ENCODE data around the gene ALOX12. TPM values are rescaled to one million over a fixed set of nuclear protein-coding genes. Genes with fewer than 3 reads are reported as not detected.
"Not testable (repeated sequence)": the region's sequence is repeated elsewhere in the genome, so short reads cannot be mapped to it uniquely, and the experiment has no call there.

The ALOX12 gene, protein sequence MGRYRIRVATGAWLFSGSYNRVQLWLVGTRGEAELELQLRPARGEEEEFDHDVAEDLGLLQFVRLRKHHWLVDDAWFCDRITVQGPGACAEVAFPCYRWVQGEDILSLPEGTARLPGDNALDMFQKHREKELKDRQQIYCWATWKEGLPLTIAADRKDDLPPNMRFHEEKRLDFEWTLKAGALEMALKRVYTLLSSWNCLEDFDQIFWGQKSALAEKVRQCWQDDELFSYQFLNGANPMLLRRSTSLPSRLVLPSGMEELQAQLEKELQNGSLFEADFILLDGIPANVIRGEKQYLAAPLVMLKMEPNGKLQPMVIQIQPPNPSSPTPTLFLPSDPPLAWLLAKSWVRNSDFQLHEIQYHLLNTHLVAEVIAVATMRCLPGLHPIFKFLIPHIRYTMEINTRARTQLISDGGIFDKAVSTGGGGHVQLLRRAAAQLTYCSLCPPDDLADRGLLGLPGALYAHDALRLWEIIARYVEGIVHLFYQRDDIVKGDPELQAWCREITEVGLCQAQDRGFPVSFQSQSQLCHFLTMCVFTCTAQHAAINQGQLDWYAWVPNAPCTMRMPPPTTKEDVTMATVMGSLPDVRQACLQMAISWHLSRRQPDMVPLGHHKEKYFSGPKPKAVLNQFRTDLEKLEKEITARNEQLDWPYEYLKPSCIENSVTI
- total RNA-seq = not detected

DNA sequence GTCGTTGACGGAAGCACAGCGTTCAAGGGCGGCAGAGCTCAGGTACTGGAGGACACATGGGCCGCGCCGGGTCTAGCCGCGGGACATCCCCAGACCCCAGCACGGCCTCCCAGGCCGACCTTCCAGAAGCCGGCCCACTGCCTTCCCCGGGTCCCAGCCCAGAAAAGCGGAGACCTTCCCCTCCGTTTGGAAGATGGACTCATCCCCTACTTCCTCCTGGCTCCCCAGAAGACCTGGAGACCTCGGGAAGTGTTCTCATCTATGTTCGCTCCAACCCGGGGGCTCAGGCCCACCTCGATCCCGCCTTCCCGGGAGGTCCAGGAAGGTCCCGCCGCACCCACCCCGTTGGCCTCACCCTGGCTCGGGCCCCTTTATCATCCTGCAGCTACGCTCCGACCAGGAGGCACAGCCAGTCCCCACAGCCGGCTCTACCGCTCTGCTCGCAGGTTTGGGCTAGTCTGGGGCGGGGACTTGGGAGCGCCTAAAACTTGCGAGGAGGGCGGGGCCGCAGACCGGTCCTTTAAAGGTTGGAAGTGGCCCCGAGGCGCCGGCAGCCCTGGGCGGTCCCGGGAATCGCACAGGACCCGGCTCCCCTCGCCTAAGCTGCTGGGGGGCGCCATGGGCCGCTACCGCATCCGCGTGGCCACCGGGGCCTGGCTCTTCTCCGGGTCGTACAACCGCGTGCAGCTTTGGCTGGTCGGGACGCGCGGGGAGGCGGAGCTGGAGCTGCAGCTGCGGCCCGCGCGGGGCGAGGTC, at the start of gene ALOX12:
Gene ALOX12, plus strand, starts transcription at position 550 of the 756 bp plus-strand sequence. Its CDS starts 69 bp downstream, at position 619.
- POLR2A ChIA-PET = no interaction called here
- H3K4me3 Mint-ChIP-seq = no peak within 1 kb of the TSS
- ATAC-seq = no peak
- H3K4me1 Mint-ChIP-seq = no peaks in the 10 kb centered on the region
- peaks cover 19% of the 10 kb centered on the region for H3K36me3 Mint-ChIP-seq (ENCODE audit: low read depth)
- CTCF ChIA-PET = interaction anchor here (1.8 to 2.1 kb wide), 2 partner anchors 8 to 85 kb away, joined by 4 to 14 read pairs; no protein-coding TSS in a partner anchor
- no peak within 1 kb of the TSS for H3K27ac Mint-ChIP-seq
- no peaks in the 10 kb centered on the region for H3K27me3 Mint-ChIP-seq
- intact Hi-C loops (cut with DNase I, micrococcal nuclease) = no loop called here
- no peak for DNase-seq
- no peaks in the 10 kb centered on the region for H3K9me3 Mint-ChIP-seq (ENCODE audit: low read depth)

DNA sequence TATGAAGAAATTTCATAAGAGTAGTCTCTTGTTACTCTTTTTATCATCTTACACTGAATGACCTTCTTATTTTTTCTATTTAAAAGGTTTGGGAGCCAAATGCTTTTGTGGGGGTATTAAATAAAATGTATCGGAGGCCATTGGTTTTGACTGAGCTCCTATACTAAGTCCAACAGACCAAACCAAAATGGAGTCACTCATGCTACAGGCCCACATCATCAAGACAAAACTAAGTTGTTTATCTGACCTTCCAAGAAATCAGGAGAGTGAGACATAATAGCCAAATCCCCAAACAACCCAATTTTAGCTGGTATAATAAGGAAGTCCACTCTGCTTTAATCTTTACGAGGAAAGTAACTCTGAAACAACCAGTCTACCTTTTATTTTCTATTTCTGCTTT, 48.1 kb upstream of the ALOX12 start:
- ATAC-seq (no peak), DNase-seq (no peak)
- intact Hi-C loops (cut with DNase I, micrococcal nuclease) = loop anchor here in 1 of 2 experiments (1.0 kb wide), 1 partner anchor 22 kb away; no protein-coding TSS in a partner anchor
- ChIA-PET POLR2A (no interaction called here), CTCF (interaction anchor here (0.9 to 1.4 kb wide), 4 partner anchors 8 to 57 kb away, joined by 3 to 6 read pairs (median 4); no protein-coding TSS in a partner anchor)
- no peaks in the 10 kb centered on the region for H3K36me3 Mint-ChIP-seq (ENCODE audit: low read depth)
- peak overlapping the region; percentile 31 for H3K27ac Mint-ChIP-seq
- H3K4me3 Mint-ChIP-seq = no peak overlapping the region
- H3K4me1 Mint-ChIP-seq = peaks cover 12% of the 10 kb centered on the region
- no peaks in the 10 kb centered on the region for H3K27me3 Mint-ChIP-seq
- H3K9me3 Mint-ChIP-seq (ENCODE audit: low read depth) = no peaks in the 10 kb centered on the region

DNA sequence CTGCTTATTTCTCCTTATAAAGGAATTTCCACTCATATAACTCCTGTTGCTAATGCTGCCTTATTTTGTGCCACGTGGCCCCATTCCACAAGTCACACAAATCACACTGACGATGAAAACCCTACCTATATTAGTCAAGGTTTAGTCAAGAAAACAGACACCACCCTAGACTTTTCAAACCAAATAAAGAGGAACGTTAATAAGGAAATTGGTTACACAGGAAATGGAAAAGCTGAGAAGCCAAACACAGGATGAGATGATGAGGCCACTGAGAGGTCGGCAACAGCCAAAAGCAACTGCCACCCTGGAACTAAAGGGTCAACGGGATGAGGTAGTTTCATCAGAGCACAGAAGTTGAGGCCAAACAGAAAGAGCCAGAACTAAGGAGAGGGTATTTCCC, 47.3 kb upstream of the ALOX12 start:
- ATAC-seq (peak; percentile 86), DNase-seq (peak; percentile 26)
- H3K36me3 Mint-ChIP-seq (ENCODE audit: low read depth) = no peaks in the 10 kb centered on the region
- intact Hi-C loops (cut with DNase I, micrococcal nuclease) = loop anchor here in 1 of 2 experiments (1.0 kb wide), 1 partner anchor 21 kb away; no protein-coding TSS in a partner anchor
- H3K27me3 Mint-ChIP-seq = no peaks in the 10 kb centered on the region
- H3K4me3 Mint-ChIP-seq = no peak overlapping the region
- no peaks in the 10 kb centered on the region for H3K9me3 Mint-ChIP-seq (ENCODE audit: low read depth)
- peak overlapping the region; percentile 35 for H3K27ac Mint-ChIP-seq
- CTCF ChIA-PET = interaction anchor here (1.1 to 1.6 kb wide), 2 partner anchors 19 to 105 kb away, joined by 3 to 4 read pairs; no protein-coding TSS in a partner anchor
- peaks cover 12% of the 10 kb centered on the region for H3K4me1 Mint-ChIP-seq
- POLR2A ChIA-PET = no interaction called here

DNA sequence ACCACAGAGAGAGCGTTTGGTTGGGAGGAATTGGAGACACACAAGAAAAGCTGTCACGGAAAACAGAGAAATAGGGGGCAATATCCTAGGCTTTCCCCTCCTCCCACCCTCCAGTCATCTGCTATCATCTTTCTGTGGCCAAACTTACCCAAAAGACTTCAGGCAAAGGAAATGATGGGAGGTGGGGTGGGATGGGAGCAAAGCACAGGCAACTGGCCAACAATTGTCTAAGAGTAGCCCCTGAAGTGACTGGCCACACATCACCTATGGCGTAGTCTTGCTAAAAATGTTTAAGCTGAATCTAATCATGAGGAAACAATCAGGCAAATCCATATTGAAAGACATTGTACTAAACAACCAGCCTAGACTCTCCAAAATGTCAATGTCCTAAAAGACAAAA, 46.9 kb upstream of the ALOX12 start:
- Mint-ChIP-seq H3K9me3 (ENCODE audit: low read depth) (no peaks in the 10 kb centered on the region), H3K27ac (peak overlapping the region; percentile 35), H3K4me1 (peaks cover 12% of the 10 kb centered on the region), H3K27me3 (no peaks in the 10 kb centered on the region), H3K36me3 (ENCODE audit: low read depth) (no peaks in the 10 kb centered on the region), H3K4me3 (no peak overlapping the region)
- no peak for ATAC-seq
- intact Hi-C loops (cut with DNase I, micrococcal nuclease) = loop anchor here in 1 of 2 experiments (1.0 kb wide), 1 partner anchor 20 kb away; no protein-coding TSS in a partner anchor
- ChIA-PET POLR2A (no interaction called here), CTCF (interaction anchor here (1.1 to 1.6 kb wide), 2 partner anchors 20 to 106 kb away, joined by 3 to 4 read pairs; no protein-coding TSS in a partner anchor)
- DNase-seq = no peak

DNA sequence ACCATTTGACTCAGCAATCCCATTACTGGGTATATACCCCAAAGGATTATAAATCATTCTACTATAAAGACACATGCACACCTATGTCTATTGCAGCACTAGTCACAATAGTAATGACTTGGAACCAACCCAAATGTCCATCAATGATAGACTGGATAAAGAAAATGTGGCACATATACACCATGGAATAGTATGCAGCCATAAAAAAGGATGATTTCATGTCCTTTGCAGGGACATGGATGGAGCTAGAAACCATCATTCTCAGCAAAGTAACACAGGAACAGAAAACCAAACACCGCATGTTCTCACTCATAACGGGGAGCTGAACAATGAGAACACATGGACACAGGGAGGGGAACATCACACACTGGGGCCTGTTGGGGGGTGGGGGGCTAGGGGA, 44.9 kb upstream of the ALOX12 start:
- H3K27ac Mint-ChIP-seq; intact Hi-C loops (cut with DNase I, micrococcal nuclease); POLR2A ChIA-PET; H3K36me3 Mint-ChIP-seq (ENCODE audit: low read depth); DNase-seq; H3K4me3 Mint-ChIP-seq; CTCF ChIA-PET; H3K9me3 Mint-ChIP-seq (ENCODE audit: low read depth); ATAC-seq; H3K27me3 Mint-ChIP-seq: not testable (repeated sequence)
- H3K4me1 Mint-ChIP-seq = peaks cover 12% of the 10 kb centered on the region

DNA sequence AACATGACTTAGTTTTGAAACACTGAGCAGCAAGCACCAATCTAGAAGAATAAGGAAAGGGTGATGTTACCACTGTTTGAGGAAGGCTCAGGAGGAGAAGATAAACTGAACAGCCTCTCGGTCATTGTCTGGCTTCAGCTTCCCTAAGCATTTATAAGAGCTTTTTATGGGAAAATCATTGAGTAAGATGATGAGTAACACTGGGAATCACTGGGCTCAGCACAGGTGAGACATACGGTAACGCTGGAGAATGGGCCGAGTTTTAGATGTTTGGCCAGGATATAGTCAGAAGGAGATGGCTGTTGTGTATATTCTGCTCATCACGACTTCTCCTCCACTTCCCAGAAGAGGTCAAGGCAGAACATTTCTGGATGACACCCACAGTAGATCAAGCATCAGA, 42.2 kb upstream of the ALOX12 start:
- H3K27ac Mint-ChIP-seq = no peak overlapping the region
- no peak overlapping the region for H3K4me3 Mint-ChIP-seq
- H3K36me3 Mint-ChIP-seq (ENCODE audit: low read depth) = no peaks in the 10 kb centered on the region
- peaks cover 5% of the 10 kb centered on the region for H3K4me1 Mint-ChIP-seq
- H3K9me3 Mint-ChIP-seq (ENCODE audit: low read depth) = no peaks in the 10 kb centered on the region
- ChIA-PET POLR2A (no interaction called here), CTCF (no interaction called here)
- ATAC-seq = no peak
- no peak for DNase-seq
- intact Hi-C loops (cut with DNase I, micrococcal nuclease) = no loop called here
- H3K27me3 Mint-ChIP-seq = no peaks in the 10 kb centered on the region

DNA sequence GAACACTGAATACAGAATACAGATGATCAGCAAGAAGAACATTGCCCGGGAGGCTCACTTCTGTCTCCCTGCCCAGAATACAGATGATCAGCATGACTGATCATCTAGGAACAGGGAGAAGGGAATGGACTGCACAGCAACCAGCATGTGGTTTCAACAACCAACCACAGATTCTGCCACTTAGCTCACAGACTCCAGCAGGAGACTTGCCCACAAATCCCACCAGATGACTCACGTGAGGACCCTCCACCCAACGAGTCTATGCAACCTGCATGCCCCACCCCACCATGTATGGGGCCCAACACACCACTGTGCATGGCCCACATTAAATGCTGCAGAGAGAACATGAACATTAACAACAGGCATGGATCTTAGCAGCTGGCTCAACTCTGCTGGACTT, 36.1 kb upstream of the ALOX12 start:
- intact Hi-C loops (cut with DNase I, micrococcal nuclease) = no loop called here
- ChIA-PET POLR2A (no interaction called here), CTCF (interaction anchor here (1.2 kb wide), 1 partner anchor 49 kb away, joined by 3 read pairs; no protein-coding TSS in a partner anchor)
- Mint-ChIP-seq H3K4me3 (no peak overlapping the region), H3K4me1 (no peaks in the 10 kb centered on the region), H3K9me3 (ENCODE audit: low read depth) (no peaks in the 10 kb centered on the region), H3K36me3 (ENCODE audit: low read depth) (no peaks in the 10 kb centered on the region), H3K27ac (no peak overlapping the region), H3K27me3 (no peaks in the 10 kb centered on the region)
- ATAC-seq (no peak), DNase-seq (no peak)

DNA sequence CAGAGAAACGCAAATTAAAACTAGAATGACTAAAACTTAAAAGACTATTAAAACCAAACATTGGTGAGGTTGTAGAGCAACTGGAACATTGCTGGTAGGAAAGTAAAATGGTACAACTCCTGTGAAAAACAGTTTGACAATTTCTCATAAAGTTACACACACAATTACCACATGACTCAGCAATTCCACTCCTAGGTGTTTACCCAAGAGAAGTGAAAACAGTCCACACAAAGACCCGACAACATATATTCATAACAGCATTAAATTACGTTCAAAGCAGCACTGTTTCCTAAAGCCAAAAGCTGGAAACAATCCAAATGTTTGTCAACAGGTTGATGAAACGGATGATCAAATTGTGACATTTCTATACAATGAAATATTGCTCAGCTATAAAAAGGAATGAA, 26.5 kb upstream of the ALOX12 start:
- no peak for DNase-seq
- no peaks in the 10 kb centered on the region for H3K9me3 Mint-ChIP-seq (ENCODE audit: low read depth)
- peak overlapping the region; percentile 82 for H3K27ac Mint-ChIP-seq
- CTCF ChIA-PET = interaction anchor here (0.9 to 1.6 kb wide), 5 partner anchors 12 to 58 kb away, joined by 3 to 6 read pairs (median 3); no protein-coding TSS in a partner anchor
- H3K4me3 Mint-ChIP-seq = no peak overlapping the region
- peaks cover 15% of the 10 kb centered on the region for H3K4me1 Mint-ChIP-seq
- intact Hi-C loops (cut with DNase I, micrococcal nuclease) = loop anchor here in 1 of 2 experiments (1.0 kb wide), 1 partner anchor 21 kb away; no protein-coding TSS in a partner anchor
- POLR2A ChIA-PET = no interaction called here
- H3K36me3 Mint-ChIP-seq (ENCODE audit: low read depth) = peaks cover 2% of the 10 kb centered on the region
- H3K27me3 Mint-ChIP-seq = no peaks in the 10 kb centered on the region
- peak; percentile 69 for ATAC-seq

DNA sequence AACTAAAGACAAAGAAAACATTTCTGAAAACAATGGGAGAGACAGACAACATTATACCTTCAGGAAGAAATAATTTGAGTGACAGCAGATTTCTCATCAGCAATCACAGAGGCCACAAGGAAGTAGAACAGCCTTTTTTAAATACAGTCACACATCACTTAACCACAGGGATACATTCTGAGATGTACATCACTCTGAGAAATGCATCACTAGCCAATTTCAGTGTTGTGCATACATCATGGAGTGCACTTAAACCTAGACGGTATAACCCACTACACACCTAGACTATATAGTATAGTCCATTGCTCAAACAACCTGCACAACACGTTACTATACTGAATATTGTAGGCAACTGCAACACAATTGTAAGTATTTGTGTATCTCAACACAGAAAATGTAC, 24.9 kb upstream of the ALOX12 start:
- Mint-ChIP-seq H3K36me3 (ENCODE audit: low read depth) (peaks cover 2% of the 10 kb centered on the region), H3K27ac (no peak overlapping the region), H3K9me3 (ENCODE audit: low read depth) (no peaks in the 10 kb centered on the region), H3K4me3 (no peak overlapping the region), H3K4me1 (peaks cover 15% of the 10 kb centered on the region), H3K27me3 (no peaks in the 10 kb centered on the region)
- intact Hi-C loops (cut with DNase I, micrococcal nuclease) = loop anchor here in 1 of 2 experiments (5.0 kb wide), 1 partner anchor 36 kb away; no protein-coding TSS in a partner anchor
- POLR2A ChIA-PET = no interaction called here
- CTCF ChIA-PET = interaction anchor here (0.7 to 0.8 kb wide), 2 partner anchors 47 to 60 kb away, joined by 3 to 4 read pairs; no protein-coding TSS in a partner anchor
- DNase-seq (no peak), ATAC-seq (peak; percentile 44)

DNA sequence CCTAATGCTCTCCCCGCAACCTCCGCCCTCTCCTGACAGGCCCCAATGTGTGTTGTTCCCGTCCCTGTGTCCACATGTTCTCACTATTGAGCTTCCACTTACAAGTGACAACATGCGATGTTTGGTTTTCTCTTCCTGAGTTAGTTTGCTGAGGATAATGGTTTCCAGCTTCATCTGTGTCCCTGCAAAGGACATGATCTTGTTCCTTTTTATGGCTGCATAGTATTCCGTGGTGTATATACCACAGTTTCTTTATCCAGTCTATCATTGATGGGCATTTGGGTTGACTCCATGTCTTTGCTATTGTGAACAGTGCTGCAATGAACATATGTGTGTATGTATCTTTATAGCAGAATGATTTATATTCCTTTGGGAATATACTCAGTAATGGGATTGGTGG, 16.4 kb upstream of the ALOX12 start:
- ATAC-seq; POLR2A ChIA-PET; CTCF ChIA-PET; H3K27ac Mint-ChIP-seq; intact Hi-C loops (cut with DNase I, micrococcal nuclease); H3K4me1 Mint-ChIP-seq; H3K36me3 Mint-ChIP-seq (ENCODE audit: low read depth); H3K4me3 Mint-ChIP-seq; H3K27me3 Mint-ChIP-seq; H3K9me3 Mint-ChIP-seq (ENCODE audit: low read depth); DNase-seq: not testable (repeated sequence)

DNA sequence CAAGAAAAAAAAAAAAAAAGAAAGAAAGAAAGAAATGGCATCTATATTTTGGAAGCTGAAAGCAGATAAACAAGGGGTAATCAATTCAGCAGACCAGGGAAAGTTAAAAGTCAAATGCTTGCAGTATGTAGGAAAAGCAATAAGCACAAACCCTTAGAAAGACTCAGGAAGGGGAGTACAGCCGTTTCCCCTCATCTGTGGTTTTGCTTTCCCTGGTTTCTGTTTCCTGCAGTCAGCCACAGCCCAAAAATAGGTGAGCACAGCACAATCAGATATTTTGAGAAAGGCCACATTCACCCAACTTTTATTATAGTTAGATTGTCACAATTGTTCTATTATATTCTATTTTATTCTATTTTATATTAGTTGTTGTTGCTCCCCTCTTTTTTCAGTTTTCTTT, 14.4 kb upstream of the ALOX12 start:
- CTCF ChIA-PET = no interaction called here
- H3K4me3 Mint-ChIP-seq = no peak overlapping the region
- H3K27ac Mint-ChIP-seq = no peak overlapping the region

More for the DNA sequence above, 14.4 kb upstream of the ALOX12 start:
- DNase-seq = no peak
- POLR2A ChIA-PET = no interaction called here
- Mint-ChIP-seq H3K27me3 (no peaks in the 10 kb centered on the region), H3K4me1 (peaks cover 12% of the 10 kb centered on the region), H3K9me3 (ENCODE audit: low read depth) (peaks cover 3% of the 10 kb centered on the region), H3K36me3 (ENCODE audit: low read depth) (no peaks in the 10 kb centered on the region)
- no peak for ATAC-seq
- intact Hi-C loops (cut with DNase I, micrococcal nuclease) = no loop called here

All from activated CD4-positive, alpha-beta T cell treated with anti-CD3 and anti-CD28 coated beads for 36 hours (primary cell).